COR-L47 (cell line): ENCODE measurements around the gene PIP5K1B.
A peak's percentile ranks its signal among the peaks of the same experiment; 100 is the strongest.

Experiments
- DNase-seq: peaks from one replicate; lab custom pipeline; 2025; lab: John Stamatoyannopoulos, UW

PIP5K1B gene

GRCh38 chr9:68707801-68708488, 2.9 kb downstream of the PIP5K1B start:
- DNase-seq = no peak

GRCh38 chr9:68708513-68708912, 3.5 kb downstream of the PIP5K1B start:
- no peak for DNase-seq

- DNase-seq = no peak
These were observed 4.5 kb downstream of the PIP5K1B start for GRCh38 chr9:68709291-68710110.

GRCh38 chr9:68710111-68710471, 5.1 kb downstream of the PIP5K1B start:
- no peak for DNase-seq

DNA sequence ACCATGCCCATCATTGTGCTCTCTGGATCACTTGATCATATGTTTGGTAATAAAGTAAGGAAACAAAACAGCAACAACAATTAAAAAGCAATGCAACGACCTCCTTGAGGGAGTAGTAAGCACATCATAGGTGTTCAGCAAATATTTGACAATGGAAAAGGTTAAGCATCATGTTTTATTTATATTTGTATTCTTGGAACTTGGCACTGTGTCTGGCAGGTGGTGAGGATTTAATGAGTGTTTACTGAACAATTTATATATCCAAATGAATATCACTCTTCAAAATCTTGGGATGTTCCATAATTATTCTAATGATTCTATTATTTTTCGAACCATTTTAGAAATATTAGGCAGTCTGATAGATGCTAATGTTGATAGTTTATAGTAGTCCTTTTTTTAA, 6.2 kb downstream of the PIP5K1B start:
- DNase-seq = peak; percentile 46

GRCh38 chr9:68711932-68712331, 6.9 kb downstream of the PIP5K1B start:
- DNase-seq = no peak

DNA sequence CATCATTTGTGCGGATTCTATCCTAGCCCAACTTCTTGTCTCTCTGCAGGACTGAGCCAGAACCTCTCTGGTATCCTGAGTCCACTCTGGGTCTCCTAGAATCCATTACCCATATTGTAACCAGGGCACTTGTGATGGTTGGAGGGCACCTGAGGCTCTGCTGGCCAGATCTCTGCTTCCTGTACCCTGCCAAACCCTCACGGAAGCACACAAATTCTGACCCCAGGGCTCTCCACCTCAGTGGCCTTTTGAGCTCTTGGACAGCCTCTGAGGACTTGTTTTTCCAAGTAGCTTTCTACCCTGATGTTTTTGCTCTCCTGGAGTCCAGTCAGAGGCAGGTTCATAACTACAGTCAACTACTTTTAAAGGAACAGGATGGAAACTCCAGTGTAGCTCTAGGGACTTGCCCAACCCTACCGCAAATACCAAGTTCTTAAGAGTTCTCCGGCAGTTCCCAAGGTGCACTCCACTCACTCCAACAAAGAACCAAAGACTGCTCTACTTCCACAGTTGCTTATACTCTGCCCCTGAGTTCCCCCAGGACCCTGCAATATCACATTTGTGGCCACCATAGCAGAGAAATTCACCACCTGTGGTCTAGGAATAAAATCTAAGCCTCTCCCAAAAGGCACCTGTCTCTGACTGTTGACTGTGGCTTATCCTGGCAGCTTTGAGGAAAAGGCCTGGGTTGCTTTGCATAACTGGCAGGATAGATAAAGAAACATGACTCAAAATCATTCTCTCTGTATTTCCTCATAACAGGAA, 9.6 kb downstream of the PIP5K1B start:
- DNase-seq = no peak

GRCh38 chr9:68715181-68715456, 10.1 kb downstream of the PIP5K1B start:
- no peak for DNase-seq

GRCh38 chr9:68717552-68718443, 12.8 kb downstream of the PIP5K1B start:
- DNase-seq = no peak

GRCh38 chr9:68719847-68720246, 14.8 kb downstream of the PIP5K1B start:
- DNase-seq = no peak

DNA sequence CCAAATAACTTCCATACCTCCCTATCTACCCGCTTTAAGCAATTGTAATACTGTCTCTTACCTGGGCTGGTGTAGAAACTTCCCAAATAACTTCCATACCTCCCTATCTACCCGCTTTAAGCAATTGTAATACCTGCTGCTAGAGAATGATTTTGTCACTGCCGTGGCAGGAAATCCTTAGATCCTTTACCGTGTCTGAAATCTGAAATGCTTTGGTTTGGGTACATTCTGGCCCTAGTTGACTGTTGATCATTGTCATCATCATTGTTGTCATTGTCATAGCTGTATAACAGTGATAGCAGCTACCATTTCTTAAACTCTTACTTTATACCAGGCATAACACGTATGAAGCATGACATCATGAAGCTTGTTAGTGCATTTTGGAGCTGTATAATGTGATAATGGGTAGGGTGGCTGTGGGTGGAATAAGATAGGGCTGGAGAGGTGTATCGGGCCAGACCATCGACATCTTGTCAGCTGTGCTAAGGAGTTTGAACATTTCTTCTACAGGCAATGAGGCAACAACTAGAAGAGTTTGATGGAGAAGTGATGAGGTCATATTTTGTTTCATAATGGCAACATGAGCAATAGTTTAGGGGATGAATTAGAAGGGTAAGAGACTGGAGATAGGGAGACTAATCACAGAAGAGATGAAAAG, 15.7 kb downstream of the PIP5K1B start:
- DNase-seq = no peak

DNA sequence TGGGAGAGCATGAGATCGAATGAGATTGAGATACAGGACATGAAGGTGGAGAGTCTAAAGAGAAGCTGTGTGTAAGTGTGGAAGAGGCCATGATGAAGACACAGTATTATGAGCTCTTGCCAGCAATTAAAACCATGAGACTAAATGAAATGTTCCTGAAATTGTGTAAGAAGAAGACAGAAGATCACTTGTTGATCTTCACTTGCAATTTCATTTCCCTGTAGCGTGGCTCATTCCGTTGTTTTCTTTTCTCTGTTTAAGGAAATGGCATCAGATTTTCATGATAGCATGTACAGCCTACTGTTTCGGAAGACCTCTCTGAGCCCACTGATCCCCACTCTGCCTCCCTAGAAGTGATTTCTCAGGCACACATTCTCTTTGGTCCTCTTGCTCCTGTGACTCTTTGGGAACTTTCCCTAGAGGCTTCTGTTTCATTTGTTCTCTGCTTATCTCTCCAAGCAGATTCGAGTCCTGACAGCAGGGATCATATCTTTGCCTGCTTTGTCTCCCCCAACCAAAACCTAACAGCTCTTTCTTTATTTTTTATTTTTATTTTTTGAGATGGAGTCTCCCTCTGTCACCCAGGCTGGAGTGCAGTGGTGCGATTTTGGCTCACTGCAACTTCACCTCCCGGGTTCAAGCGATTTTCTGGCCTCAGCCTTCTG, 16.8 kb downstream of the PIP5K1B start:
- no peak for DNase-seq

GRCh38 chr9:68725070-68725469, 20.0 kb downstream of the PIP5K1B start:
- no peak for DNase-seq

- no peak for DNase-seq
These were observed 21.4 kb downstream of the PIP5K1B start for GRCh38 chr9:68726489-68726888.

- no peak for DNase-seq
These were observed 22.6 kb downstream of the PIP5K1B start for GRCh38 chr9:68727636-68728035.

DNA sequence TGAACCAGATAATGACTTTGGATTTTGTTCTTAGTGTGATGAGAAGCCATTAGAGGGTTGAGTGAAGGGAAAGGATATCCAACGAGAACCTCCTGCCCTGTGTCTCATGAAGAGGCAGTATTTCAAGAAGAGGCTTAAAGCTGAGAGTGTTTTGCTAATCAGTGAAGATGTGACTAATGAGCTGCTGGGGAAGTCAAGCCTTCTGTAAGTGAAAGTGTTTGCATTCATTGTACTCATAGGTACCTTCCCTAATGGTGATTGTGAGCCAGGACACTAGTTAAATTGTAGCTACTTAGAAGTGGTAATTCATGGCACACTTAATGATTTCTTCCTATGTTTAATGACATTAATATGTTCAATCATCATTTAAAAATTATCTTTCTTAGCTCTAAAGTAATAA, 23.7 kb downstream of the PIP5K1B start:
- DNase-seq = no peak

DNA sequence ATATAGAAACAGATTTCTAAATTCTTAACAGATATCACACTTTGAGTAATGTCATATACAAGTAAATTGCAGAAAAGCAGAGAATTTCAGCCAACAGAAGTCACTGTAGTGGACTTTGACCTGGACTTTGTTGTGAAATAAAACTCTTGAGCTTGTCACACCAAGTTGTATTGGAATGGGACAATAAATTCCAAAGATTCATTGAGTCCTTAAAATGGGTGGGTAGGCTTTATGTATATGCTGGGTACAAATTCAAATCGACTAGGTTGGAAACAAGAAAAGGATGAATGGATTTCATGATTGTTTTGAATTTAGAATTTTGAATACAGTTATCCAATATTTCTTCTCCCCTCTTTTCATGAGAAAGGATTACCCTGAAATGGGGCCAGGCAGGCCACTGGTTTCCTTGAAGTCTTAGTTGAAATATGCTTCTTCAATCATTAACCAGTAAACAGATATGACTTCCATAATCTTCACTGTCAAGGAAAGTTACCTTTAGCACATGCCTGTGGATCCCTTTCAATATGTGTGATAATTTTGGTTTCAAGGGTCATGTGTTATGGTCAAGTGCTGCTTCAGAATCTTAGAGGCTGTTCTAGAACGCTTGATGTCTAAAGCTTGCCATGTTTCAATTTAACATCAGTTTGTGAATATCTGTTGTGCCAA, 25.7 kb downstream of the PIP5K1B start:
- DNase-seq = no peak

- no peak for DNase-seq
These were observed 26.8 kb downstream of the PIP5K1B start for GRCh38 chr9:68731857-68732256.

DNA sequence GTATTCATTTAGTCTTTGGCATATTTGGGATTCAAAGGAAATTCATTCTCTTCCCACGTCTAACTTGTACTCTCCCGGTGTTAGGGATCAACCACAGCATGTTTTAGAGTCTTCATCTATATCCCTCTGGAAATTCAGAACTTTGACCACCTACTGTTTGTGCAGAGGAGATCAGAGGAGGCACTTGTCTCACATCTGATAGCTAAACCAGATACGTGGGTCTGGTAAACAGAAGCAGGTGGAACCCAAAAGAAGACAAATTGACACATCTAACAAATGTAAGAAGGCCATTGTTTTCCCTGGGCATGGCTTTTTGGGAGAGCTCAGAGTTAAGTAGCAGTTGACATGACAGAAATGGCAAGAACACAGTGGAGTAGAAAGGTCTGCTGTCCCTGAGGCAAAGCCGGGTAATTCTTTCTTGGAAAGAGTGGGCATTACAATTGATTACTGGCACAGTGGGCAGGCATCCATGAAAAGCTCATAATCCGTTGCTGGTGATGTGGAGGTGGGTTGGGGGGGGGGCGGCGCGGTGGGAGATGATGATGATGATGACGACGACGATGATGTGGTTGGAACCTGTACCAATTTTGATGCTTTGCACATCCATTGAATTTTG, 27.5 kb downstream of the PIP5K1B start:
- DNase-seq = no peak

DNA sequence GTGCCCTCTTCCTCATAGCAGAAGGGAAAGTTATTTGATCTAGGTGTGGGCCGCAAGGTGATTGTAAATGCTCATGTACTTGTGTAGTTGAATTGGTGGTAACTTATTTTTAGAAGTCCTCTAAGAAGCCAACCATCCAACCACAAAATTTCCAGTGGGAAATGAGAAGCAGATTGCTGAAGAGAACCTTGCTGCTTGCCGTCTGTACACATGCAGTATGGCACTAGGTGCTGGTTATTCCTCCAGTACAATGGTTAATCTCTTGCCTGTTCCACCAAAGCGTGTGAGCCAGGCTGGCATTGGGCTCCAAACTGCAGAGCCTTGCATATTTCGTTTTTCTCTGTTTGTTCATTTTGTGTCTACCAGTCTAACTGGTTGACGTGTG, 28.0 kb downstream of the PIP5K1B start:
- no peak for DNase-seq
